ENCODE results near the gene LHFPL6.

GRCh38 chr13:39345982-39346381 lies 257.0 kb downstream of the LHFPL6 start:
- TF ChIP-seq, protein P1, sequence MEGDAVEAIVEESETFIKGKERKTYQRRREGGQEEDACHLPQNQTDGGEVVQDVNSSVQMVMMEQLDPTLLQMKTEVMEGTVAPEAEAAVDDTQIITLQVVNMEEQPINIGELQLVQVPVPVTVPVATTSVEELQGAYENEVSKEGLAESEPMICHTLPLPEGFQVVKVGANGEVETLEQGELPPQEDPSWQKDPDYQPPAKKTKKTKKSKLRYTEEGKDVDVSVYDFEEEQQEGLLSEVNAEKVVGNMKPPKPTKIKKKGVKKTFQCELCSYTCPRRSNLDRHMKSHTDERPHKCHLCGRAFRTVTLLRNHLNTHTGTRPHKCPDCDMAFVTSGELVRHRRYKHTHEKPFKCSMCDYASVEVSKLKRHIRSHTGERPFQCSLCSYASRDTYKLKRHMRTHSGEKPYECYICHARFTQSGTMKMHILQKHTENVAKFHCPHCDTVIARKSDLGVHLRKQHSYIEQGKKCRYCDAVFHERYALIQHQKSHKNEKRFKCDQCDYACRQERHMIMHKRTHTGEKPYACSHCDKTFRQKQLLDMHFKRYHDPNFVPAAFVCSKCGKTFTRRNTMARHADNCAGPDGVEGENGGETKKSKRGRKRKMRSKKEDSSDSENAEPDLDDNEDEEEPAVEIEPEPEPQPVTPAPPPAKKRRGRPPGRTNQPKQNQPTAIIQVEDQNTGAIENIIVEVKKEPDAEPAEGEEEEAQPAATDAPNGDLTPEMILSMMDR (conservative IDR thresholded peaks at IDR 0.05; ENCODE audit: low read depth in 2 of 2) = no peak
- TF ChIP-seq EZH2phosphoT487 (IDR thresholded peaks at IDR 0.05; ENCODE audit: unreplicated experiment) (no peak), REST (IDR thresholded peaks at IDR 0.05; ENCODE audit: unreplicated experiment) (no peak), CREB1 (CRISPR knock-in tag; IDR thresholded peaks at IDR 0.05; ENCODE audit: low read depth) (no peak), EZH2 (IDR thresholded peaks at IDR 0.05; ENCODE audit: low read depth, unreplicated experiment) (no peak), JUNB (IDR thresholded peaks at IDR 0.05; ENCODE audit: unreplicated experiment) (no peak), ETS1 (IDR thresholded peaks at IDR 0.05) (no peak), NANOG (IDR thresholded peaks at IDR 0.05; ENCODE audit: borderline replicate concordance) (no peak)

Data from GM23338 (cell line).